ENCODE results near the gene BRD8. TPM values are rescaled to one million over a fixed set of nuclear protein-coding genes. Genes with fewer than 3 reads are reported as not detected.

The BRD8 gene
- total and polyA plus RNA-seq, 10 of the 15 experiments (the other 5 are each of a cell fraction or from before 2014, with no cell fraction given), result 28.1 to 78.5 (median 44.5) TPM

DNA sequence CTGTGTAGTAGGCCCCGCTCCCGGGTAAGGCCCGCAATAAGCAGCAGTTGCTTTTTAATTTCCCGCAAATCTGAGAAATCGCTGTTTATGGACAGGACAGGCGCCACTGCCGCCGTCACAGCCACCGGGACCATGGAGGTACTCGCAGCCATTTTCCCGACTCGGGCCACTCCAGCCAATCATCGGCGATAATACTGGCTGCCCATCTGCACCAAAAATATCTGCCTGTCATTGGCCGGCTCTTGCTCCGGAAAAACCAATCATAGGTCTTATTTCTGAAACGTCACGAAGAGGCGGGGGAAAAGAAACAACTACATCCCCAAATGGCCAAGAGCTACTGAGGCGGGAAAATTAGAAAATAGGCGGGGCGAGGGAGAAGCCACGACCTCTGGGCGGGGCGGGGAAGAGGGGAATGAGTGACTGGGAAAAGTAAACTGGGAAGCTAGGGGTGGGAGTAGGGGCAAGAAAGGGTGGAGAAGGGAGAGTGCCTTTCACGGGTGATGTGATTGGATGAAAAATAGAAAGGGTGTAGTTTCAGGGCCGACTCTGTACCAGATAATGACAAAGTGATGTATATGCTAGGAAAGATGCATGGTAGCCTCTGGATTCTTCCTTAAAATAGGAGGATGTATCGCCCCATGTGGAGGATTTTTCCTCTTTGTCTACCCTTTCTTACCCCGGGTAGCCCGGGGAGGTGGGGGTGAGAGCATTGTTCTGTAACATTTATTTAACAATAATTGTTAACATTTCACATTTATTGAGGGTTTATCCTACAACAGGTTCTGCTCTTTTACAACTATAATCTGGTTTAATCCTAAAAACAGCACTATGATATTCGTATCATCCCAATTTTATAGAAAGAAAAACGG, 35.0 kb upstream of the BRD8 start, which contains the start of gene CDC23 (continued):
- TF ChIP-seq SIX5 (IDR thresholded peaks at IDR 0.05; ENCODE audit: low read depth, low read length, severe bottlenecking), result peak; percentile 40
- TF ChIP-seq, protein P1, sequence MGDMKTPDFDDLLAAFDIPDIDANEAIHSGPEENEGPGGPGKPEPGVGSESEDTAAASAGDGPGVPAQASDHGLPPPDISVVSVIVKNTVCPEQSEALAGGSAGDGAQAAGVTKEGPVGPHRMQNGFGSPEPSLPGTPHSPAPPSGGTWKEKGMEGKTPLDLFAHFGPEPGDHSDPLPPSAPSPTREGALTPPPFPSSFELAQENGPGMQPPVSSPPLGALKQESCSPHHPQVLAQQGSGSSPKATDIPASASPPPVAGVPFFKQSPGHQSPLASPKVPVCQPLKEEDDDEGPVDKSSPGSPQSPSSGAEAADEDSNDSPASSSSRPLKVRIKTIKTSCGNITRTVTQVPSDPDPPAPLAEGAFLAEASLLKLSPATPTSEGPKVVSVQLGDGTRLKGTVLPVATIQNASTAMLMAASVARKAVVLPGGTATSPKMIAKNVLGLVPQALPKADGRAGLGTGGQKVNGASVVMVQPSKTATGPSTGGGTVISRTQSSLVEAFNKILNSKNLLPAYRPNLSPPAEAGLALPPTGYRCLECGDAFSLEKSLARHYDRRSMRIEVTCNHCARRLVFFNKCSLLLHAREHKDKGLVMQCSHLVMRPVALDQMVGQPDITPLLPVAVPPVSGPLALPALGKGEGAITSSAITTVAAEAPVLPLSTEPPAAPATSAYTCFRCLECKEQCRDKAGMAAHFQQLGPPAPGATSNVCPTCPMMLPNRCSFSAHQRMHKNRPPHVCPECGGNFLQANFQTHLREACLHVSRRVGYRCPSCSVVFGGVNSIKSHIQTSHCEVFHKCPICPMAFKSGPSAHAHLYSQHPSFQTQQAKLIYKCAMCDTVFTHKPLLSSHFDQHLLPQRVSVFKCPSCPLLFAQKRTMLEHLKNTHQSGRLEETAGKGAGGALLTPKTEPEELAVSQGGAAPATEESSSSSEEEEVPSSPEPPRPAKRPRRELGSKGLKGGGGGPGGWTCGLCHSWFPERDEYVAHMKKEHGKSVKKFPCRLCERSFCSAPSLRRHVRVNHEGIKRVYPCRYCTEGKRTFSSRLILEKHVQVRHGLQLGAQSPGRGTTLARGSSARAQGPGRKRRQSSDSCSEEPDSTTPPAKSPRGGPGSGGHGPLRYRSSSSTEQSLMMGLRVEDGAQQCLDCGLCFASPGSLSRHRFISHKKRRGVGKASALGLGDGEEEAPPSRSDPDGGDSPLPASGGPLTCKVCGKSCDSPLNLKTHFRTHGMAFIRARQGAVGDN (IDR thresholded peaks at IDR 0.05), result no peak
- no peak for TF ChIP-seq ZNF217 (IDR thresholded peaks at IDR 0.05)
- TF ChIP-seq STAT1 (conservative IDR thresholded peaks at IDR 0.05), result 0 out of 2 replicates have a peak, but pooled peaks have one; percentile 27
- no peak for TF ChIP-seq GATAD2B (conservative IDR thresholded peaks at IDR 0.05; ENCODE audit: low read depth)
- TF ChIP-seq, protein P2, sequence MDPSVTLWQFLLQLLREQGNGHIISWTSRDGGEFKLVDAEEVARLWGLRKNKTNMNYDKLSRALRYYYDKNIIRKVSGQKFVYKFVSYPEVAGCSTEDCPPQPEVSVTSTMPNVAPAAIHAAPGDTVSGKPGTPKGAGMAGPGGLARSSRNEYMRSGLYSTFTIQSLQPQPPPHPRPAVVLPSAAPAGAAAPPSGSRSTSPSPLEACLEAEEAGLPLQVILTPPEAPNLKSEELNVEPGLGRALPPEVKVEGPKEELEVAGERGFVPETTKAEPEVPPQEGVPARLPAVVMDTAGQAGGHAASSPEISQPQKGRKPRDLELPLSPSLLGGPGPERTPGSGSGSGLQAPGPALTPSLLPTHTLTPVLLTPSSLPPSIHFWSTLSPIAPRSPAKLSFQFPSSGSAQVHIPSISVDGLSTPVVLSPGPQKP (IDR thresholded peaks at IDR 0.05; ENCODE audit: low read depth, low read length), result no peak
- TF ChIP-seq, protein P3, sequence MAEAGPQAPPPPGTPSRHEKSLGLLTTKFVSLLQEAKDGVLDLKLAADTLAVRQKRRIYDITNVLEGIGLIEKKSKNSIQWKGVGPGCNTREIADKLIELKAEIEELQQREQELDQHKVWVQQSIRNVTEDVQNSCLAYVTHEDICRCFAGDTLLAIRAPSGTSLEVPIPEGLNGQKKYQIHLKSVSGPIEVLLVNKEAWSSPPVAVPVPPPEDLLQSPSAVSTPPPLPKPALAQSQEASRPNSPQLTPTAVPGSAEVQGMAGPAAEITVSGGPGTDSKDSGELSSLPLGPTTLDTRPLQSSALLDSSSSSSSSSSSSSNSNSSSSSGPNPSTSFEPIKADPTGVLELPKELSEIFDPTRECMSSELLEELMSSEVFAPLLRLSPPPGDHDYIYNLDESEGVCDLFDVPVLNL (IDR thresholded peaks at IDR 0.05; ENCODE audit: low read depth, low read length), result peak; percentile 98
- peak; percentile 72; the same call in 1 of the 2 replicates for TF ChIP-seq PML (IDR thresholded peaks at IDR 0.05; ENCODE audit: low read length)
- peak; percentile 71; the same call in 1 of the 2 replicates for TF ChIP-seq RFX5 (IDR thresholded peaks at IDR 0.05; ENCODE audit: low read depth, low read length)
- TF ChIP-seq NR2F1 (conservative IDR thresholded peaks at IDR 0.05), result 0 out of 2 replicates have a peak, but pooled peaks have one; percentile 16
- no peak for TF ChIP-seq YBX1 (IDR thresholded peaks at IDR 0.05)
- peak; percentile 99 for TF ChIP-seq SIN3A (IDR thresholded peaks at IDR 0.05; ENCODE audit: low read depth, low read length)
- TF ChIP-seq, protein P4, sequence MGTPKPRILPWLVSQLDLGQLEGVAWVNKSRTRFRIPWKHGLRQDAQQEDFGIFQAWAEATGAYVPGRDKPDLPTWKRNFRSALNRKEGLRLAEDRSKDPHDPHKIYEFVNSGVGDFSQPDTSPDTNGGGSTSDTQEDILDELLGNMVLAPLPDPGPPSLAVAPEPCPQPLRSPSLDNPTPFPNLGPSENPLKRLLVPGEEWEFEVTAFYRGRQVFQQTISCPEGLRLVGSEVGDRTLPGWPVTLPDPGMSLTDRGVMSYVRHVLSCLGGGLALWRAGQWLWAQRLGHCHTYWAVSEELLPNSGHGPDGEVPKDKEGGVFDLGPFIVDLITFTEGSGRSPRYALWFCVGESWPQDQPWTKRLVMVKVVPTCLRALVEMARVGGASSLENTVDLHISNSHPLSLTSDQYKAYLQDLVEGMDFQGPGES (IDR thresholded peaks at IDR 0.05), result peak; percentile 85; the same call in 1 of the 2 replicates
- TF ChIP-seq, protein P5, sequence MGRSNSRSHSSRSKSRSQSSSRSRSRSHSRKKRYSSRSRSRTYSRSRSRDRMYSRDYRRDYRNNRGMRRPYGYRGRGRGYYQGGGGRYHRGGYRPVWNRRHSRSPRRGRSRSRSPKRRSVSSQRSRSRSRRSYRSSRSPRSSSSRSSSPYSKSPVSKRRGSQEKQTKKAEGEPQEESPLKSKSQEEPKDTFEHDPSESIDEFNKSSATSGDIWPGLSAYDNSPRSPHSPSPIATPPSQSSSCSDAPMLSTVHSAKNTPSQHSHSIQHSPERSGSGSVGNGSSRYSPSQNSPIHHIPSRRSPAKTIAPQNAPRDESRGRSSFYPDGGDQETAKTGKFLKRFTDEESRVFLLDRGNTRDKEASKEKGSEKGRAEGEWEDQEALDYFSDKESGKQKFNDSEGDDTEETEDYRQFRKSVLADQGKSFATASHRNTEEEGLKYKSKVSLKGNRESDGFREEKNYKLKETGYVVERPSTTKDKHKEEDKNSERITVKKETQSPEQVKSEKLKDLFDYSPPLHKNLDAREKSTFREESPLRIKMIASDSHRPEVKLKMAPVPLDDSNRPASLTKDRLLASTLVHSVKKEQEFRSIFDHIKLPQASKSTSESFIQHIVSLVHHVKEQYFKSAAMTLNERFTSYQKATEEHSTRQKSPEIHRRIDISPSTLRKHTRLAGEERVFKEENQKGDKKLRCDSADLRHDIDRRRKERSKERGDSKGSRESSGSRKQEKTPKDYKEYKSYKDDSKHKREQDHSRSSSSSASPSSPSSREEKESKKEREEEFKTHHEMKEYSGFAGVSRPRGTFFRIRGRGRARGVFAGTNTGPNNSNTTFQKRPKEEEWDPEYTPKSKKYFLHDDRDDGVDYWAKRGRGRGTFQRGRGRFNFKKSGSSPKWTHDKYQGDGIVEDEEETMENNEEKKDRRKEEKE (IDR thresholded peaks at IDR 0.05), result no peak
- peak; percentile 91 for TF ChIP-seq POLR2AphosphoS5 (IDR thresholded peaks at IDR 0.05; ENCODE audit: low read length)
- peak; percentile 93 for TF ChIP-seq POLR2A (IDR thresholded peaks at IDR 0.05; ENCODE audit: low read depth, low read length)
- no peak for TF ChIP-seq KLF5 (IDR thresholded peaks at IDR 0.05; ENCODE audit: partially characterized antibody)
- TF ChIP-seq NFIC (IDR thresholded peaks at IDR 0.05; ENCODE audit: low read depth, low read length), result peak; percentile 53
- TF ChIP-seq SRF (IDR thresholded peaks at IDR 0.05; ENCODE audit: low read depth in 2 of 2, low read length in 2 of 2), result peak in 1 of 2 experiments; percentile 77; a peak in 2 of 4 replicates
